ENCODE measurements around the gene NEO1.

Gene NEO1

GRCh38 chr15:73051807-73052652 lies at the start of gene NEO1:
NEO1 (plus strand) TSS chr15:73052463; CDS start chr15:73052676, 213 bp downstream.
- peak; percentile 90 for DNase-seq

GRCh38 chr15:73004462-73004861 lies 47.8 kb upstream of the NEO1 start:
- DNase-seq: no peak

GRCh38 chr15:73005032-73005431 lies 47.2 kb upstream of the NEO1 start:
- no peak for DNase-seq

- DNase-seq: no peak
Observed at GRCh38 chr15:73005446-73005845, 46.8 kb upstream of the NEO1 start.

- DNase-seq: no peak
Observed at GRCh38 chr15:73006523-73006922, 45.7 kb upstream of the NEO1 start.

GRCh38 chr15:73009066-73010056 lies 42.9 kb upstream of the NEO1 start:
- no peak for DNase-seq

GRCh38 chr15:73010154-73011152 lies 41.8 kb upstream of the NEO1 start:
- no peak for DNase-seq

GRCh38 chr15:73014904-73015303 lies 37.4 kb upstream of the NEO1 start:
- DNase-seq: no peak

GRCh38 chr15:73015493-73015892 lies 36.8 kb upstream of the NEO1 start:
- DNase-seq: no peak

GRCh38 chr15:73017987-73018386 lies 34.3 kb upstream of the NEO1 start:
- no peak for DNase-seq

- DNase-seq: no peak
Observed at GRCh38 chr15:73019154-73019553, 33.1 kb upstream of the NEO1 start.

GRCh38 chr15:73019601-73020146 lies 32.6 kb upstream of the NEO1 start:
- no peak for DNase-seq

- no peak for DNase-seq
Observed at GRCh38 chr15:73021139-73021621, 31.1 kb upstream of the NEO1 start.

- DNase-seq: no peak
Observed at GRCh38 chr15:73022161-73022560, 30.1 kb upstream of the NEO1 start.

- no peak for DNase-seq
Observed at GRCh38 chr15:73023071-73023470, 29.2 kb upstream of the NEO1 start.

GRCh38 chr15:73024168-73024567 lies 28.1 kb upstream of the NEO1 start:
- no peak for DNase-seq

GRCh38 chr15:73026511-73027054 lies 25.7 kb upstream of the NEO1 start:
- DNase-seq: no peak

GRCh38 chr15:73028031-73028430 lies 24.2 kb upstream of the NEO1 start:
- no peak for DNase-seq

- DNase-seq: no peak
Observed at GRCh38 chr15:73028831-73029451, 23.3 kb upstream of the NEO1 start.

- DNase-seq: no peak
Observed at GRCh38 chr15:73030122-73030679, 22.1 kb upstream of the NEO1 start.

- no peak for DNase-seq
Observed at GRCh38 chr15:73031648-73032047, 20.6 kb upstream of the NEO1 start.

Data from CD4-positive, alpha-beta T cell treated with Interleukin-10 for 1 hour (primary cell).